ENCODE measurements around the gene TLE1.

The TLE1 gene

DNA sequence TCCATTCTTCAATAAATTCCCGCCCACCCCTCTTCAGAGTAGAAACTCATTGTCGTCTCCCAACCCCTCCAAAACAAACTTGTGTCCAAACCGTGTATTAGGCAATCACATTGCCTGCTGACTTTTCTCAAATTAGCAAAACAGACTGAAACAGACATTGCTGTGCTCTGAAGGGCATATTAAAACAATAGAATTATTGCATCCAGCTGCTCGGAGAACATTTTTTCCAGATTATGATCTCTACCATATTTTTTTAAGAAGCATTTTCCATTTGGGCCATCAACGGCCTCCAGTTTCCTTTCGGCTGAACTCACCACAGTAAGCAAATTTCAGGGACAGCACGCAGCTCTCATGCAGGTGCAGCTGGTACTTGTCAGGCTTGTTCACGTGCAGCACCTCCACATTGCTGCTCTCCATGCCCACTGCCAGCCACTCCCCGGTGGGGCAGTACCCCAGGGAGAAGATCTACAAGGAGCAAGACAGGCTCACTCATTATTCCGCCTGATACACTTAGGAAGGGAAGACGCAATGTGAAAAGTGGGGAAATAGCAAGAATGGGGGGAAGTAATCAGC is 104.1 kb downstream of the TLE1 start:
- Mint-ChIP-seq H3K4me3 (no peak overlapping the region), H3K36me3 (ENCODE audit: insufficient read depth) (peaks cover 3% of the 10 kb centered on the region), H3K4me1 (no peaks in the 10 kb centered on the region), H3K27ac (ENCODE audit: low read depth) (no peak overlapping the region), H3K27me3 (no peaks in the 10 kb centered on the region), H3K9me3 (peaks cover 11% of the 10 kb centered on the region)
- ATAC-seq (replicated peaks; ENCODE audit: extremely low read depth, poor library complexity, severe bottlenecking) (no peak), DNase-seq (ENCODE audit: low spot score in 2 of 2) (no peak)

DNA sequence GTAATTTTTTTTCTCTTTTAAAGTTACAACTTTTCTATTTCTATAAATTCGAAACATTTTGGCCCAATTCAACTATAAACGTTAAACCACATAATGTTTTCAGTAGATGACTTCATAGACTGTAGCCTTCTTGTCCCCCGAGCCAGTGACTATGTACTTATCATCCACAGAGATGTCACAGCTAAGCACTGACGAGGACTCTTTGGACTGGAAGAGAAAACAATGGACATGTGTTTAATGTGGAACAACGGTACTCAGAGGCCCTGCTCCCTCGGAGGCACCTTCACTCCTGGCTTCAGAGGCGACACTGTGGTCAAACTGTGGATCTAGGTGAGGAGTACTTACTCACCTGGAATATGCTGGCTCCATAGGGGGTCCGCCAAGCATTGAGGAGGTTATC is 105.2 kb downstream of the TLE1 start:
- no peak for ATAC-seq (replicated peaks; ENCODE audit: extremely low read depth, poor library complexity, severe bottlenecking)
- Mint-ChIP-seq H3K36me3 (ENCODE audit: insufficient read depth) (peaks cover 3% of the 10 kb centered on the region), H3K9me3 (peaks cover 11% of the 10 kb centered on the region), H3K27me3 (no peaks in the 10 kb centered on the region), H3K4me3 (no peak overlapping the region), H3K4me1 (no peaks in the 10 kb centered on the region), H3K27ac (ENCODE audit: low read depth) (no peak overlapping the region)
- DNase-seq (ENCODE audit: low spot score in 2 of 2), result no peak

DNA sequence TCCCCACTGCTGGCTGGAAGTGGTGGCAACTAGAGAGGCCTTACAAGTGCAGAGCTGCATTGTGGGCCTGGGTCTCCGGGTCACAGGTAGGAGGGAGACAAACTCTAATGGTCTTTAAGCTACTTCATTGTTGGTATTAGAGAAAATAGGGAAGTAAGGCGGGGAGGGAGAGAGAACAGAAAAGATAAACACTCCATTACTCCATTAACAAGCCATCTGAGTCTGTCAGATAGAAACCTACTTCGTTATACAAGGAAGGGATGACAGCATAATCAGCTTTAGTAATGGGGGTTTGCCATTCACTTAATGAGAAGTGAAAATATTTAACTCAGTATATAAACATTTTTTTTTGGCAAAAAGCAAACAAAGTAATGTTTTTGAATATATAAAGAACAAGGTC is 107.4 kb downstream of the TLE1 start:
- DNase-seq (ENCODE audit: low spot score in 2 of 2), result no peak
- H3K36me3 Mint-ChIP-seq (ENCODE audit: insufficient read depth), result peaks cover 3% of the 10 kb centered on the region
- peaks cover 11% of the 10 kb centered on the region for H3K9me3 Mint-ChIP-seq
- no peak overlapping the region for H3K4me3 Mint-ChIP-seq
- no peaks in the 10 kb centered on the region for H3K4me1 Mint-ChIP-seq
- H3K27ac Mint-ChIP-seq (ENCODE audit: low read depth), result no peak overlapping the region
- no peak for ATAC-seq (replicated peaks; ENCODE audit: extremely low read depth, poor library complexity, severe bottlenecking)
- H3K27me3 Mint-ChIP-seq, result no peaks in the 10 kb centered on the region

DNA sequence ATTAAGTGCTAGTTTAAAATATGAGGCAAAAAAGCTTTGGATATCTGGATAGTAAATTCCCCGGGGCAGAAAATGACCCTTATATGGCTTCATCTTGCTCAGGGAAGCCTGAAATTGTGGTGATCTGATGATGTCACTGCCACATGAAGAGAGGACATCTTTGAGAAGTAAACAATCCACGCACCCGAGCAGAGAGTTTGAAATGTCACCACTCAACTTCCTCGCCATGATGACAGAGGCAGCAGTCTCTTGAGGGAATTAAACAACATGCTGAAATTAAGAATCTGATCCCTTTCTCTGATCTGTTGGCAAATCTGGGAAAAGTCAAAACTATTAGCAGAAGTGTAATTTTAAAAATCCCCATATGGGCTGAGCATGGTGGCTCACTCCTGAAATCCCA is 110.0 kb downstream of the TLE1 start:
- H3K36me3 Mint-ChIP-seq (ENCODE audit: insufficient read depth), result no peaks in the 10 kb centered on the region
- no peak for ATAC-seq (replicated peaks; ENCODE audit: extremely low read depth, poor library complexity, severe bottlenecking)
- H3K27me3 Mint-ChIP-seq, result no peaks in the 10 kb centered on the region
- H3K9me3 Mint-ChIP-seq, result no peaks in the 10 kb centered on the region
- no peak for DNase-seq (ENCODE audit: low spot score in 2 of 2)
- H3K4me1 Mint-ChIP-seq, result no peaks in the 10 kb centered on the region
- H3K4me3 Mint-ChIP-seq, result no peak overlapping the region
- no peak overlapping the region for H3K27ac Mint-ChIP-seq (ENCODE audit: low read depth)

DNA sequence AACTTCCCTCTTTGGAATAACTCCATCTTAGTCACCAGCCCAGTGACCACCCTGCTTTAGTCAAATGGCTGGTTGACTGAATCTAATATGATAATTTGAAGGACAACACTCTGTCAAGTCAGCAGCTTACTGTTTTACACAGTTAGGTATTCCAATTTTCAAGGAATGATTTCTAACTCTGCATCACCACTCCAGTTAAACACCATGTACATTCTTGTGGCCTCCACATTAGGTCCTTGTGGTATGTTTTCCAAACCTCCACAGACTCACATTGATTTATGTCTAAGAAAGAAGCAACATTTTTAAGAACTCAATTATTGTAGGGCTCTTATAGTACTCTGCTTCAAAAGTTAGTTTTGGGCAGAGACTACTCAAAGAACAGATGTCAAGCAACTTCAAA is 110.7 kb downstream of the TLE1 start:
- no peak for ATAC-seq (replicated peaks; ENCODE audit: extremely low read depth, poor library complexity, severe bottlenecking)
- H3K36me3 Mint-ChIP-seq (ENCODE audit: insufficient read depth), result no peaks in the 10 kb centered on the region
- no peak for DNase-seq (ENCODE audit: low spot score in 2 of 2)

DNA sequence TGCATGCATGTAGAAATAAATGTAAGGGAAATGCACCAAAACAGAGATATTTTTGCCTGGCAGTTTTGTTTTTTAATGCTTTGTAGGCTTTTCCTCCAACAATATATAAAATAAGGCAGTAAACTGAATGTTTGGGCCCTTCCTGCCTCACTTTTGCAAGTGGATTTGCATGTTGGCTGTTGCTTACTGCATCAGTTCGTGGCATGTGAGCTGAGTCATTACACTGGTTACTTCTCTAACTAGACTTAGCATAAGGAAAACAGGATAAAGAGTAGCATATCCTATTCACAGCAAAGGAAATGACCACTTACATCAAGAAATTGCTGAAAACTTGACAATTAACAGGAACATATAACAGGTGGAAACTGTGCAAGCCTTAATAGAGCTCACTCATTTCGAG is 113.4 kb downstream of the TLE1 start:
- ATAC-seq (replicated peaks; ENCODE audit: extremely low read depth, poor library complexity, severe bottlenecking), result no peak

More for the DNA sequence above, 110.7 kb downstream of the TLE1 start:
- Mint-ChIP-seq H3K27me3 (no peaks in the 10 kb centered on the region), H3K4me3 (no peak overlapping the region), H3K9me3 (no peaks in the 10 kb centered on the region), H3K27ac (ENCODE audit: low read depth) (no peak overlapping the region), H3K4me1 (no peaks in the 10 kb centered on the region)

DNA sequence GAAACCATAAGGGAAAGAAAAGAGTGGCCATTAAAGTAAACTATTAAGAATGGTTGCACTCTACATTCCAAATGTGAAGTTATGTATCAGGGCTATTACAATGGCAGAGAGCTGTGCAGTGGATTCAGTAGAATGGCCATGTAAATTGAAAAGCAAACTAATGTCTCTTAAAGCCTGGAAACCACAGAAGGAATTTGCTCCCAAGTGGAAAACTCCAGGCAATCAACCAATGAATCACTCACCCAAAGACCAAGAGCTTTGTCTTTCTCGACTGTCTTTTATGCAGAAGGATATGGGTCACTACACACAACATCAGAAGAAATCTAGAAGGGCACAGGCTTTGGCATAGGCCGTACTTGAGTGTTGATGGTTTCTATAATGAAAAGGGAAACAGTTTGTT is 114.9 kb downstream of the TLE1 start:
- Mint-ChIP-seq H3K4me3 (no peak overlapping the region), H3K27me3 (no peaks in the 10 kb centered on the region), H3K27ac (ENCODE audit: low read depth) (no peak overlapping the region), H3K9me3 (no peaks in the 10 kb centered on the region), H3K4me1 (no peaks in the 10 kb centered on the region), H3K36me3 (ENCODE audit: insufficient read depth) (no peaks in the 10 kb centered on the region)
- ATAC-seq (replicated peaks; ENCODE audit: extremely low read depth, poor library complexity, severe bottlenecking), result no peak
- no peak for DNase-seq (ENCODE audit: low spot score in 2 of 2)

More for the DNA sequence above, 113.4 kb downstream of the TLE1 start:
- DNase-seq (ENCODE audit: low spot score in 2 of 2), result no peak
- no peaks in the 10 kb centered on the region for H3K27me3 Mint-ChIP-seq
- no peak overlapping the region for H3K4me3 Mint-ChIP-seq
- H3K27ac Mint-ChIP-seq (ENCODE audit: low read depth), result no peak overlapping the region
- H3K36me3 Mint-ChIP-seq (ENCODE audit: insufficient read depth), result no peaks in the 10 kb centered on the region
- no peaks in the 10 kb centered on the region for H3K9me3 Mint-ChIP-seq
- no peaks in the 10 kb centered on the region for H3K4me1 Mint-ChIP-seq

DNA sequence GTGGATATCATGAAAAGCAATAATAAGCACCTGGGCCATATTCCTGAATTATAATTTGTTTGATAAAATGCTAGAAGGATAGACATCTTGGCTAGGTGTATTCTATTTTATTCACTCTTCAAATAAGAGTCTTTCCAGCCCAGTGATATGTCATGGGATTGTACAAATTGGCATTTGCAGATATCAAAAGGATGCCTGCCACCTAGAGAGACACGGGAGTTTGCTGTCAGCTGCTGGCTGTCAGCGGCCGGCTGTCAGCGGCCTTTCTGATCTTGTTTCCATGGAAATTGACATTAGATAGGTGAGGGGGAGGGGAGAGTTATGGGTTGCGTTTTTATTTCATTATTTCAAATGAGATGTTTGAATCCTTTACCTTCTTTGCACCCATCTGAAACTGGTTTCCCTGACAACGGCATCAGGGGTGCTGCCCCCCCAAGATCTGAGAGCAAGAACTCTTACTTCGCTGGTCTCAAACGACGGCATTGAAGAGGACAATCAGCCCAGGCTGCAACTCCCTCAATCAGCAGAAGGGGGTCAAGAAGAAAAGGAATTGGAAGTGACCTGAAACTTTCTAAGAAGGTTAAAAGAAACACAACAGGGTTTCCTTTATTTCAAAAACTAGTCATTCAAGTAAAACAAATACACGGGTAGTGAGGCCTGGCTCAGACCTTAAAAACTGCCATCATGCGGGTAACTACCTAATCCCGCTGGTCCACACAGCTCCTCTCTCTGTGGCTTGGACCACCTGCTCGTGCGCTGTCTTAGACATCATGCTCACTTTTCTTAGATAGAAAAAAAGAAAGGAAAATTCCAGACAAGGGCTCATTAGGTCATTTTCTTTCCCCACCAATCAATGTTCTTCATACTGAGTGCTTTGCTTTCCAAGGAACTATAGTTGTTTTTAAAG is 115.7 kb downstream of the TLE1 start:
- no peak for ATAC-seq (replicated peaks; ENCODE audit: extremely low read depth, poor library complexity, severe bottlenecking)
- DNase-seq (ENCODE audit: low spot score in 2 of 2), result no peak
- no peaks in the 10 kb centered on the region for H3K9me3 Mint-ChIP-seq
- no peaks in the 10 kb centered on the region for H3K4me1 Mint-ChIP-seq
- H3K36me3 Mint-ChIP-seq (ENCODE audit: insufficient read depth), result no peaks in the 10 kb centered on the region
- no peak overlapping the region for H3K4me3 Mint-ChIP-seq
- H3K27me3 Mint-ChIP-seq, result no peaks in the 10 kb centered on the region
- no peak overlapping the region for H3K27ac Mint-ChIP-seq (ENCODE audit: low read depth)

DNA sequence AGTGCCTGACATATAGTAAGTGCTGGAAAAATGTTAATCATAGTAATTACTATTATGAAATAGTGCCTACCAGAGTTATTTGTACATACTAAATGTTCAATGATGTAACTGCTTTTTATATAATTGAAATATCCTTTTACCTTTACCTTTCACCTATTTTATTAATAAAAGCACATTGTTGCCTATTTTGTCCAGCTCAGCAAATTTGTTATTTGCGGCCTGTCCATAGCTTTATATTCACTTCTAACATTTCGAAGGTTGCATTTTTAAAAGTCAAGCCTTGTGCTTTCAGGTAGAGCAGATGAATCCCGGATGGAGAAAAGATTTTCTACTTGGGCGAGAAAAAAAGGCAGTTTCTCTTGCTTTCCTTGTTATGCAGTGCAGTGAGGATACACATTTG is 119.3 kb downstream of the TLE1 start:
- Mint-ChIP-seq H3K4me3 (no peak overlapping the region), H3K27me3 (no peaks in the 10 kb centered on the region), H3K4me1 (no peaks in the 10 kb centered on the region), H3K27ac (ENCODE audit: low read depth) (no peak overlapping the region), H3K36me3 (ENCODE audit: insufficient read depth) (no peaks in the 10 kb centered on the region), H3K9me3 (no peaks in the 10 kb centered on the region)
- DNase-seq (ENCODE audit: low spot score in 2 of 2), result no peak
- no peak for ATAC-seq (replicated peaks; ENCODE audit: extremely low read depth, poor library complexity, severe bottlenecking)

DNA sequence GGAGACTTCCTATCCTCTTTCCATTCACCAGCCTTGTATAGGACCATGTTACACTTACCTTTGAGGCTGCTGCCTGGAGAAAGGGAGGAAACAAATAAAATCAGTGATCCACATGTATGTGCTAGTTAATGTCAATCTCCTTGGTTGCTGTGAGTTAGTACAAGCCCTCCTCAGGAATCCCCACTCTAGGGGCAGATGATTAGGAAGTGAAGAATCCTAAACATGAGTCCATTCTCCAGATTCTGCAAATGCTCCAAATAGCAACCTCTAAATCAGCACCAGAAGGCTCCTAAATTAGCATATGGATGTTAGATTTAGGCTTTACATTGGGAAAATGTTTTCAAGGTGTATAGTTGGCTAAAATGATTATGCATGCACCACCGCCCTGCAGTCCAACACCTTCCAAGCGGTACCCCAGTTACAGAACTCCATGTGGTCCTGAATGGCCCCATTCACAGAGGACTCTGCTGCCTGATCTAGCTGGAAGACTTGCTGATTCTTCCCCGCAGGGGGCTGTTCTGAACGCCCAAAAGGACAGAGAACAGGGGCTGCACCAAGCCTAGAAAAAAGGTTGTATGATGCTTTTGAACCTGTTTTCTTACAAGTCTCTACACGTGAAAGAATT is 123.2 kb downstream of the TLE1 start:
- H3K27ac Mint-ChIP-seq (ENCODE audit: low read depth), result no peak overlapping the region
- no peak overlapping the region for H3K4me3 Mint-ChIP-seq
- no peaks in the 10 kb centered on the region for H3K4me1 Mint-ChIP-seq
- H3K36me3 Mint-ChIP-seq (ENCODE audit: insufficient read depth), result no peaks in the 10 kb centered on the region
- H3K9me3 Mint-ChIP-seq, result peaks cover 7% of the 10 kb centered on the region
- no peaks in the 10 kb centered on the region for H3K27me3 Mint-ChIP-seq
- DNase-seq (ENCODE audit: low spot score in 2 of 2) (no peak), ATAC-seq (replicated peaks; ENCODE audit: extremely low read depth, poor library complexity, severe bottlenecking) (no peak)

DNA sequence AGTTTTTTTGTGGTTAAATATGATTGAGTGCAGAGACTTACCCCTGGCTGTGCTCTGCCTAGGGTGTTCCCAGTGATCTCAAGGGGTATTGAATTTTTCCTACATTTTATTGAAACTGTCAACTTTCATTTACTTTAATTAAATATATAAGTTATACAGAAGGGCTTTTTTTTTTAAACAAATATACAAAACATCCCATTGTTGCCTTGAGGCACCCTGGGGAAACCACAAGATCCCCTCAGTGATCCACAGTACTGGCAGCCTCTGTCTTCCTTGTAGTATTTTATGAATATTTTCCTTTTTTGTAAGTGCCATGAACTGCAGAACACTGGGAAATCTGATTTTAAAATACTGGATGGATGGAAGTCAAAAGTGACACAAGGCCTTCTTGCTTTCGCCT is 123.7 kb downstream of the TLE1 start:
- no peak overlapping the region for H3K4me3 Mint-ChIP-seq
- H3K36me3 Mint-ChIP-seq (ENCODE audit: insufficient read depth), result no peaks in the 10 kb centered on the region
- H3K27me3 Mint-ChIP-seq, result no peaks in the 10 kb centered on the region
- no peak overlapping the region for H3K27ac Mint-ChIP-seq (ENCODE audit: low read depth)
- peaks cover 7% of the 10 kb centered on the region for H3K9me3 Mint-ChIP-seq
- DNase-seq (ENCODE audit: low spot score in 2 of 2) (no peak), ATAC-seq (replicated peaks; ENCODE audit: extremely low read depth, poor library complexity, severe bottlenecking) (no peak)
- no peaks in the 10 kb centered on the region for H3K4me1 Mint-ChIP-seq

DNA sequence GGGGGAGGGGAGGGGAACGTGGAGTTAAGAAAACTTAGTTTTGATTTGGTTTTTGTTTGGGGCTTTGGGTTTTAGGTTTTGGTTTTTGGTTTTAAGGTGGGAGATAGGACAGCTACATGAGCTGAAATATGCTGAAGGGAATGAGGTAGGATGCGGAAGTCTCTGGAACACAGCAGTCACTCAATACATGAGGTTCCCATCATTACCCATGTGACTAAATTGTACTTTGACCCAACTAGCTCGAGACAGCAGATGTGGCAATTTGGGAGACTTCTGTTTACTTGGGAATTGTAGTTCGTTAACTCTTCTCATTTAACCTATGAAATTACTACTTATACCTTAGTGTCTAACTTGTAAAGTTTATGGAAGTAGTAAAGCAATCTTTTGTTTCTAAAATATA is 124.2 kb downstream of the TLE1 start:
- Mint-ChIP-seq H3K27me3 (no peaks in the 10 kb centered on the region), H3K4me1 (no peaks in the 10 kb centered on the region), H3K36me3 (ENCODE audit: insufficient read depth) (no peaks in the 10 kb centered on the region), H3K27ac (ENCODE audit: low read depth) (no peak overlapping the region), H3K9me3 (peaks cover 7% of the 10 kb centered on the region), H3K4me3 (no peak overlapping the region)
- ATAC-seq (replicated peaks; ENCODE audit: extremely low read depth, poor library complexity, severe bottlenecking) (no peak), DNase-seq (ENCODE audit: low spot score in 2 of 2) (no peak)

DNA sequence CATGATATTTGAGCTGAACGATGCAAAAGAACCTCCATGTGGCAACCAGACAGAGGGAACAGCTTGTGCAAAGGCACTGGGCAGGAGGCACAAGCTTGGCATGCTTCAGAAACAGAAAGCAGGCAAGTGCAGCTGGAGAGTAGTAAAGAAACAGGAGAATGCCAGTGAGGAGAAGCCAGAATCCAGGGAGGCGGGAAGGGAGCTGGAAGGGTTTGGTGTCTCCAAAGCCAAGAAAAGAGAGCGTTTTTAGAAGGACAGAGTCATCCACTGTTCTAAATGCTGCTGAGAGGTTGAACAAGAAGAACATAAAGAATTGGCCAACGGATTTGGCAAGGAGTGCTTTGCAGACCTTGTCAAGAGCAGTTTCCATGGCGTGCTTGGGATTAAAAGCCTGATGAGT is 124.7 kb downstream of the TLE1 start:
- no peaks in the 10 kb centered on the region for H3K36me3 Mint-ChIP-seq (ENCODE audit: insufficient read depth)
- H3K27me3 Mint-ChIP-seq, result no peaks in the 10 kb centered on the region
- peaks cover 7% of the 10 kb centered on the region for H3K9me3 Mint-ChIP-seq
- no peak for ATAC-seq (replicated peaks; ENCODE audit: extremely low read depth, poor library complexity, severe bottlenecking)
- no peak for DNase-seq (ENCODE audit: low spot score in 2 of 2)
- no peaks in the 10 kb centered on the region for H3K4me1 Mint-ChIP-seq
- H3K4me3 Mint-ChIP-seq, result no peak overlapping the region
- H3K27ac Mint-ChIP-seq (ENCODE audit: low read depth), result no peak overlapping the region

Measured in central memory CD8-positive, alpha-beta T cell (primary cell).